ENCODE data around the gene RALY.

GRCh38 chr20:34062570-34063482 is 69.1 kb downstream of the RALY start:
- no peak for TF ChIP-seq CTCF (IDR thresholded peaks at IDR 0.05)
- no peak for TF ChIP-seq POLR2A (IDR thresholded peaks at IDR 0.05)
- no peak for TF ChIP-seq POLR2AphosphoS5 (IDR thresholded peaks at IDR 0.05; ENCODE audit: insufficient read depth in 1 of 2, low read depth in 1 of 2)
